MM.1S (cell line): ENCODE measurements around the gene MKRN1.

Experiments used
- DNase-seq: peaks from one replicate; pipeline ENCODE4 v3.0.0-alpha.2; 2015
- H2AFZ ChIP-seq: fragments of 300-600 bp; sonication (generic); 2 replicates; pipeline ENCODE4 v1.6.0; 2016; ENCODE audit warnings: antibody characterized with exemption, low read length
- H3F3A ChIP-seq: fragments of 300-600 bp; sonication (generic); 2 replicates; pipeline ENCODE4 v1.6.1; 2016; ENCODE audit warnings: mild to moderate bottlenecking, antibody characterized with exemption, low read length, moderate library complexity, mixed read lengths; ENCODE audit not compliant: insufficient read depth
- H3K27ac ChIP-seq: fragments of 300-600 bp; sonication (generic); 2 replicates; pipeline ENCODE4 v1.5.1; 2016; ENCODE audit warnings: mild to moderate bottlenecking, low read length
- H3K27me3 ChIP-seq: fragments of 300-600 bp; sonication (generic); replicated peaks from 2 replicates; pipeline ENCODE4 v1.6.0; 2016; ENCODE audit warnings: low read length; ENCODE audit not compliant: insufficient read depth
- H3K36me3 ChIP-seq: fragments of 300-600 bp; sonication (generic); replicated peaks from 2 replicates; pipeline ENCODE4 v1.6.1; 2016; ENCODE audit warnings: mild to moderate bottlenecking, low read length, mixed read lengths; ENCODE audit not compliant: insufficient read depth
- H3K4me1 ChIP-seq: fragments of 300-600 bp; sonication (generic); 2 replicates; pipeline ENCODE4 v1.6.1; 2016; ENCODE audit warnings: low read length, mixed read lengths
- H3K4me2 ChIP-seq: fragments of 300-600 bp; sonication (generic); 2 replicates; pipeline ENCODE4 v1.6.0; 2016; ENCODE audit warnings: low read depth, low read length
- H3K4me3 ChIP-seq: fragments of 300-600 bp; sonication (generic); 2 replicates; pipeline ENCODE4 v1.5.1; 2016; ENCODE audit warnings: low read length, mixed read lengths
- H3K79me2 ChIP-seq: fragments of 300-600 bp; sonication (generic); 2 replicates; pipeline ENCODE4 v1.6.1; 2016; ENCODE audit warnings: mixed run types, low read length, mixed read lengths
- H3K9ac ChIP-seq: fragments of 300-600 bp; sonication (generic); 2 replicates; pipeline ENCODE4 v1.6.1; 2016; ENCODE audit warnings: low read length, mixed read lengths
- H3K9me2 ChIP-seq: fragments of 300-600 bp; sonication (generic); replicated peaks from 2 replicates; pipeline ENCODE4 v1.6.1; 2016; ENCODE audit warnings: mild to moderate bottlenecking, low read length, mixed read lengths; ENCODE audit not compliant: insufficient read depth
- H3K9me3 ChIP-seq: fragments of 300-600 bp; sonication (generic); replicated peaks from 2 replicates; pipeline ENCODE4 v1.6.1; 2016; ENCODE audit warnings: mild to moderate bottlenecking, low read length, mixed read lengths; ENCODE audit not compliant: insufficient read depth
- H4K20me1 ChIP-seq: fragments of 300-600 bp; sonication (generic); 2 replicates; pipeline ENCODE4 v1.6.1; 2016; ENCODE audit warnings: mild to moderate bottlenecking, low read length, moderate library complexity, mixed read lengths; ENCODE audit not compliant: insufficient read depth
- CTCF ChIP-seq: fragments of 300-600 bp; sonication (generic); IDR thresholded peaks from 2 replicates; pipeline ENCODE4 v1.5.1; 2016; ENCODE audit warnings: antibody characterized with exemption, low read length, mixed read lengths
- EZH2 ChIP-seq: fragments of 300-600 bp; sonication (generic); optimal IDR thresholded peaks from 2 replicates; pipeline ENCODE3; 2017; ENCODE audit warnings: low read depth, mild to moderate bottlenecking, antibody characterized with exemption, low read length, mixed read lengths
- EZH2phosphoT487 ChIP-seq: fragments of 300-600 bp; sonication (generic); IDR thresholded peaks from 2 replicates; pipeline ENCODE4 v1.6.1; 2018; ENCODE audit warnings: antibody characterized with exemption, low read length

The MKRN1 gene

DNA sequence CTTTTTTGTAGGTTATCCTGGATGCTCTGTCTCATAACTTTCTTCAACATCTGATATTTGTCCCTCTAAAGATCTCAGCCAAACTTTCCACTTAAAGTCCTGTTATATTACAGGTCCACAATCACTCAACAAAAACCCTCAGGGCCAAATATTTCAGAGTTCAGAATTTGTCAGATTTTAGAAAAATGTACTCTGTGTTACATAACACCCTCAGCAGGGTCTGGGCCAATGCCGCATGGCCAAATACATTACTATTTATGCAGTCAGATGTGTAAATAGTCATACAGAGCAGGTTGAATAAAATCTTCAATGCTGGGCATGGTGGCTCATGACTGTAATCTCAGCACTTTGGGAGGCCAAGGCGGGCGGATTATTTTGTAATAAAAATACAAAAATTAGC lies 63.9 kb downstream of the MKRN1 start:
- no peak overlapping the region for H3K27ac ChIP-seq
- H3K4me1 ChIP-seq = no peaks in the 10 kb centered on the region
- no peak overlapping the region for H3K4me2 ChIP-seq
- no peaks in the 10 kb centered on the region for H4K20me1 ChIP-seq
- H2AFZ ChIP-seq = no peak overlapping the region
- no peaks in the 10 kb centered on the region for H3K36me3 ChIP-seq
- no peaks in the 10 kb centered on the region for H3F3A ChIP-seq
- no peak overlapping the region for H3K9ac ChIP-seq
- DNase-seq = no peak
- no peaks in the 10 kb centered on the region for H3K79me2 ChIP-seq
- TF ChIP-seq EZH2 (no peak), CTCF (no peak), EZH2phosphoT487 (no peak)
- H3K4me3 ChIP-seq = no peak overlapping the region
- no peaks in the 10 kb centered on the region for H3K9me3 ChIP-seq
- H3K27me3 ChIP-seq = peaks cover 7% of the 10 kb centered on the region; the same call in 1 of the 2 replicates
- no peaks in the 10 kb centered on the region for H3K9me2 ChIP-seq

DNA sequence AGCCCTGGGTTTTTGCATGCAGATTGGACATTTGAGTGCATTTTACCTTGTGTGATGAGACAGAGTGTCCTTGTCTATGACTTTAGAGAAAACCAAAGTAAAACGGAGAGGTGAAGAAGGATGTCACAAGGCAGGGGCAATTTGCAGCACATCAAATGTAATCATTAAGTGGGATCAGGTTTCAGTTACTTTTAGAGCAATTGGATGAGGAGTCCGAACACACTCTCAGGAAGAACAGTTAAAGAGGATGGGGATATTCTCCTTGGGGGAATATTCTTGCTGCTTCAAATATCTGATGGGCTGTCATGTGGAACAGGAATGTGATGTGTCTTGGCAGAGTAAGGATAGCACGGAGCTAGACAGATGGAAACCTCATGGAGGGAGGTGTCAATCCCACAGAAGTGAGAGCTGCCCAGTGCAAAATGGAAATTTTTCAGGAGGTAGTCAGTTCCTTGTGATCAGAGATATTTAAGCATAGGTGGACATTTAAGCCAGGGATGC lies 74.7 kb downstream of the MKRN1 start:
- DNase-seq = no peak

GRCh38 chr7:140403878-140404564 lies 75.3 kb downstream of the MKRN1 start, which contains the start of gene RAB19:
Gene RAB19 (plus strand): TSS chr7:140404058. CDS start chr7:140407647, 3,589 bp downstream.
- H3K9ac ChIP-seq = no peak within 1 kb of the TSS
- no peaks in the 10 kb centered on the region for H3K9me2 ChIP-seq
- H3K4me2 ChIP-seq = peak within 1 kb of the TSS; percentile 53
- no peaks in the 10 kb centered on the region for H3K36me3 ChIP-seq
- H3K4me3 ChIP-seq = peak within 1 kb of the TSS; percentile 29; the same call in 1 of the 2 replicates
- no peak within 1 kb of the TSS for H3K27ac ChIP-seq
- H3K79me2 ChIP-seq = no peaks in the 10 kb centered on the region
- peaks cover 35% of the 10 kb centered on the region for H3K27me3 ChIP-seq
- peak; percentile 57 for DNase-seq
- H4K20me1 ChIP-seq = no peaks in the 10 kb centered on the region
- no peaks in the 10 kb centered on the region for H3F3A ChIP-seq
- H2AFZ ChIP-seq = 0 out of 2 replicates have a peak within 1 kb of the TSS, but pooled peaks have one; percentile 5
- no peak for TF ChIP-seq EZH2phosphoT487
- no peak for TF ChIP-seq EZH2
- TF ChIP-seq CTCF = no peak
- no peaks in the 10 kb centered on the region for H3K4me1 ChIP-seq
- no peaks in the 10 kb centered on the region for H3K9me3 ChIP-seq

More for the DNA sequence above, 74.7 kb downstream of the MKRN1 start:
- H3K27me3 ChIP-seq = peaks cover 30% of the 10 kb centered on the region
- H3K4me2 ChIP-seq = no peak overlapping the region
- H4K20me1 ChIP-seq = no peaks in the 10 kb centered on the region
- H3K79me2 ChIP-seq = no peaks in the 10 kb centered on the region
- no peaks in the 10 kb centered on the region for H3K4me1 ChIP-seq
- TF ChIP-seq CTCF (no peak), EZH2phosphoT487 (no peak), EZH2 (no peak)
- no peaks in the 10 kb centered on the region for H3K9me3 ChIP-seq
- no peaks in the 10 kb centered on the region for H3K36me3 ChIP-seq
- H3K27ac ChIP-seq = no peak overlapping the region
- no peak overlapping the region for H3K9ac ChIP-seq
- H2AFZ ChIP-seq = no peak overlapping the region
- H3F3A ChIP-seq = no peaks in the 10 kb centered on the region
- H3K9me2 ChIP-seq = no peaks in the 10 kb centered on the region
- H3K4me3 ChIP-seq = no peak overlapping the region
